ENCODE results near the gene C1GALT1.

Gene C1GALT1

GRCh38 chr7:7202375-7202720 is 20.0 kb downstream of the C1GALT1 start:
- DNase-seq = no peak

- DNase-seq = no peak
Measured at GRCh38 chr7:7203813-7204575, 21.6 kb downstream of the C1GALT1 start.

- no peak for DNase-seq
Measured at GRCh38 chr7:7207876-7208275, 25.5 kb downstream of the C1GALT1 start.

GRCh38 chr7:7208520-7208919 is 26.2 kb downstream of the C1GALT1 start:
- no peak for DNase-seq

GRCh38 chr7:7209412-7210050 is 27.2 kb downstream of the C1GALT1 start:
- no peak for DNase-seq

GRCh38 chr7:7210475-7211237 is 28.3 kb downstream of the C1GALT1 start:
- DNase-seq = no peak

- DNase-seq = no peak
Measured at GRCh38 chr7:7212612-7213011, 30.3 kb downstream of the C1GALT1 start.

GRCh38 chr7:7214398-7215347 is 32.3 kb downstream of the C1GALT1 start:
- DNase-seq = no peak

GRCh38 chr7:7216279-7216678 is 33.9 kb downstream of the C1GALT1 start:
- DNase-seq = no peak

GRCh38 chr7:7219216-7219615 is 36.9 kb downstream of the C1GALT1 start:
- DNase-seq = no peak

- DNase-seq = no peak
Measured at GRCh38 chr7:7220821-7221220, 38.5 kb downstream of the C1GALT1 start.

GRCh38 chr7:7221599-7222038 is 39.3 kb downstream of the C1GALT1 start:
- no peak for DNase-seq

GRCh38 chr7:7223250-7223649 is 40.9 kb downstream of the C1GALT1 start:
- DNase-seq = no peak

GRCh38 chr7:7226407-7226806 is 44.1 kb downstream of the C1GALT1 start:
- DNase-seq = no peak

- DNase-seq = peak; percentile 66
Measured at GRCh38 chr7:7228472-7228871, 46.1 kb downstream of the C1GALT1 start.

- peak; percentile 84 for DNase-seq
Measured at GRCh38 chr7:7228967-7229366, 46.6 kb downstream of the C1GALT1 start.

GRCh38 chr7:7231000-7231399 is 48.7 kb downstream of the C1GALT1 start:
- no peak for DNase-seq

GRCh38 chr7:7231865-7232264 is 49.5 kb downstream of the C1GALT1 start:
- DNase-seq = no peak

GRCh38 chr7:7235347-7235746 is 53.0 kb downstream of the C1GALT1 start:
- DNase-seq = no peak

- DNase-seq = no peak
Measured at GRCh38 chr7:7236041-7236440, 53.7 kb downstream of the C1GALT1 start.

GRCh38 chr7:7237201-7237977 is 55.0 kb downstream of the C1GALT1 start:
- DNase-seq = peak; percentile 33

GRCh38 chr7:7237978-7238267 is 55.6 kb downstream of the C1GALT1 start:
- DNase-seq = no peak
